Retinal pigment epithelial cell (primary cell): ENCODE data around the gene OR6A2.

Source experiments
- DNase-seq: peaks from one replicate; pipeline ENCODE4 v3.0.0-alpha.2; 2010; ENCODE audit warnings: low read depth
- H3K4me3 ChIP-seq: 2 replicates; pipeline ENCODE4 v1.5.1; 2011; ENCODE audit warnings: mild to moderate bottlenecking, low read length, control low read depth, moderate library complexity
- TF ChIP-seq, protein P1 (sequence below): conservative IDR thresholded peaks from 2 replicates; pipeline ENCODE4 v1.5.1; 2011; ENCODE audit warnings: low read depth, low read length, control low read depth, inconsistent platforms

The OR6A2 gene

GRCh38 chr11:6794639-6795038 lies 4.8 kb downstream of the OR6A2 start:
- no peak for DNase-seq
- no peak overlapping the region for H3K4me3 ChIP-seq
- TF ChIP-seq, protein P1, sequence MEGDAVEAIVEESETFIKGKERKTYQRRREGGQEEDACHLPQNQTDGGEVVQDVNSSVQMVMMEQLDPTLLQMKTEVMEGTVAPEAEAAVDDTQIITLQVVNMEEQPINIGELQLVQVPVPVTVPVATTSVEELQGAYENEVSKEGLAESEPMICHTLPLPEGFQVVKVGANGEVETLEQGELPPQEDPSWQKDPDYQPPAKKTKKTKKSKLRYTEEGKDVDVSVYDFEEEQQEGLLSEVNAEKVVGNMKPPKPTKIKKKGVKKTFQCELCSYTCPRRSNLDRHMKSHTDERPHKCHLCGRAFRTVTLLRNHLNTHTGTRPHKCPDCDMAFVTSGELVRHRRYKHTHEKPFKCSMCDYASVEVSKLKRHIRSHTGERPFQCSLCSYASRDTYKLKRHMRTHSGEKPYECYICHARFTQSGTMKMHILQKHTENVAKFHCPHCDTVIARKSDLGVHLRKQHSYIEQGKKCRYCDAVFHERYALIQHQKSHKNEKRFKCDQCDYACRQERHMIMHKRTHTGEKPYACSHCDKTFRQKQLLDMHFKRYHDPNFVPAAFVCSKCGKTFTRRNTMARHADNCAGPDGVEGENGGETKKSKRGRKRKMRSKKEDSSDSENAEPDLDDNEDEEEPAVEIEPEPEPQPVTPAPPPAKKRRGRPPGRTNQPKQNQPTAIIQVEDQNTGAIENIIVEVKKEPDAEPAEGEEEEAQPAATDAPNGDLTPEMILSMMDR = no peak

GRCh38 chr11:6790546-6790945 lies 8.9 kb downstream of the OR6A2 start:
- TF ChIP-seq, protein P1 = no peak
- H3K4me3 ChIP-seq = no peak overlapping the region
- no peak for DNase-seq

- TF ChIP-seq, protein P1 = no peak
- no peak within 1 kb of the TSS for H3K4me3 ChIP-seq
- DNase-seq = no peak
Measured at GRCh38 chr11:6782720-6783119, 16.8 kb downstream of the OR6A2 start, which contains the start of gene OR2AG1. Gene OR2AG1, plus strand, starts transcription at chr11:6783020. Its CDS starts 2,018 bp downstream, at chr11:6785038.

DNA sequence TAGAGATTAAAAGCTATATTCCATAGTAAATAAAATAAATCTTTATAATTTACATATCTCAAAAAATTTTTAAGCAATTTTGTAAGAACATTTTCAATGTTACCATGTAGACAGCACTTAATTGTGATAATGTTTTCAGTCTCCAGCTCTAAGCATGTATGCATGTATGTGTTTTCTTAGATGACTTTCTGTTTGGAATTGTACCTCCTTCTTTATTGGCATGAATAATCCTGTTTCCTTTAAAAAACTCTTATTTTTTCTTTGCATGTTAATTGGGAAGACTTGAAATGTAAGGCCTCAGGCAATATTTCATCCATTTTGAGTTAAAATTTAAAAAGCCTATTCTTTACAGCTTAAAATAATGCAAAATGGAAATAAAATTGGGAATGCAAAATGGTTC lies 18.7 kb downstream of the OR6A2 start:
- DNase-seq = no peak
- no peak overlapping the region for H3K4me3 ChIP-seq
- TF ChIP-seq, protein P1 = no peak

DNA sequence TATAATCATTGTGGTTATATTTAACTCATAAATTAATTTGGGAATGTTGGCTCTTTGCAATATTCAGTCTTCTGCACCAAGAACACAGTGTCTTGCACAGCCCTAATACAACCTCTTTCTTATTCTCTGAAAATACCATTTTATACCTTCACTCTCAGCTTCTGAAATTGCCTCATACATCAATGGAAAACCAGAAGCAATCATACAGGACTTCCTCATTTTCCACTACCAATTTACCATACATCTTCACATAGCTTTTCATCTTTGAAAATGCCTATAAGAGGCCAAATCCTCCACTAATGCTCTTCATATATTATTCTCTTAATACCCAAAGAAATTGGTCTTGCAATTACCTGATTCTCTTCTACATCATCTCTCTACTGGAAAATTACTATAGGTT lies 21.0 kb downstream of the OR6A2 start:
- H3K4me3 ChIP-seq = no peak overlapping the region
- DNase-seq = no peak
- TF ChIP-seq, protein P1 = no peak

DNA sequence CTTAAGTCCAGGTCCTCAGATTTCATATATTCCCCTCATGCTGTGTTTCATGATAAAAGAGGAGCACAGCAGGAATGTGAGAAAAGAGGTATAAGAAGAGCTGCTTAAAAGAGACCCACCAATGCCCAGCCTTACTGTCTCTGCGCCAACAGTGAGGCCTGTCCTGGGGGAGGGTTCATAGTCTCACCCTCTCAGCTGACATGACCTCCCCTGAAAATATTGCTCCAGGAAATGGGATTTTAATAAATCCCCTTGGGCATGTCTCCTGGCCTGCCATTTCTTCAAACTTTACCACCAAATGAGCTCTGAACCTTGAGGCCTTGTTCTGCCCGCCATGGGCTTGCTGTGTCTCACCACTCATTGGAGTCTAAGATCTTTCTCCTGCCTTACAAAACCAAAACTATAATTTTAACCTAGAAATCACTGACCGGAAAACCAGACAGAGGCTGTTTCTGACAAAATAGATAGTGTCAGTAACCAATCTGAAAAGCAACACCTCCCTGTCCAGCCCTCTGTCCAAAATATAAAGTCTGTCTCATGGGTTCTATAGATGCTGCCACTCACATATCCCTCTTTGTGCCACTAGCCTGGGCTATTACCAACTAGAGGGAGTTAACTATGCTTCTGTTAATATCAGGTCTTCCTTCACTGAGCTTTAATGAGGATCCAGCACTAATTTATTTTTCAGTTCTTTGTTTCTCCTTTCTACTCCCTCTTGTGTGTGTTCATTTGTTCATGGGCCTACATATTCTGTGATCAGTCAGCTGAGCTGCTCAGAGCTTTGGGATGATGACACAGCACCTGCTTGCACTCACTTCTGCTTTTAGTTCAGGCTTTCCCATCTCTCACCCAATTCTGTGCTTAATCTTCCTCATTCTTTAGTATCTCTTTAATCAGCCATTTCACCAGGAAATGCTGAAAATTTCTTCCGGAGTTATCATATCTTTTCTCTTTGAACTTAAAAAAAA lies 27.3 kb downstream of the OR6A2 start, which contains the start of gene OR2AG2:
TSS of gene OR2AG2 (minus strand) at position 51 of the 968 bp plus-strand sequence. CDS start 3,019 bp downstream, outside the sequence.
- no peak within 1 kb of the TSS for H3K4me3 ChIP-seq
- TF ChIP-seq, protein P1 = no peak
- no peak for DNase-seq
